Measurements from ENCODE around the gene CAMK2N2. TPM values are rescaled to one million over a fixed set of nuclear protein-coding genes. Genes with fewer than 3 reads are reported as not detected.

The CAMK2N2 gene
- total and polyA plus RNA-seq, 2 experiments from 2014 or later = 0.27 TPM; not detected in 1

- peak overlapping the region; percentile 14 for H3K4me3 ChIP-seq
- H3K4me1 ChIP-seq (ENCODE audit: low read depth) = no peaks in the 10 kb centered on the region
- DNase-seq (ENCODE audit: low read depth in 1 of 2, low spot score in 1 of 2) = peak in 1 of 2 donors; percentile 13
- no peaks in the 10 kb centered on the region for H3K36me3 ChIP-seq
- TF ChIP-seq CTCF (IDR thresholded peaks at IDR 0.05; ENCODE audit: low read depth, low read length) = no peak
- H3K27ac ChIP-seq = no peak overlapping the region
- H3K27me3 ChIP-seq = peaks cover 92% of the 10 kb centered on the region
- H3K9me3 ChIP-seq (ENCODE audit: low read depth) = no peaks in the 10 kb centered on the region
Measured at GRCh38 chr3:184230603-184231528, 30.5 kb downstream of the CAMK2N2 start.

- no peak for TF ChIP-seq CTCF (IDR thresholded peaks at IDR 0.05; ENCODE audit: low read depth, low read length)
- H3K27me3 ChIP-seq = peaks cover 97% of the 10 kb centered on the region
- DNase-seq (ENCODE audit: low read depth in 1 of 2, low spot score in 1 of 2) = peak in 1 of 2 donors; percentile 20
- H3K36me3 ChIP-seq = no peaks in the 10 kb centered on the region
- no peaks in the 10 kb centered on the region for H3K9me3 ChIP-seq (ENCODE audit: low read depth)
- H3K4me1 ChIP-seq (ENCODE audit: low read depth) = no peaks in the 10 kb centered on the region
- peak overlapping the region; percentile 37 for H3K4me3 ChIP-seq
- no peak overlapping the region for H3K27ac ChIP-seq
Measured at GRCh38 chr3:184230081-184230602, 31.2 kb downstream of the CAMK2N2 start.

GRCh38 chr3:184229394-184230080 lies 31.8 kb downstream of the CAMK2N2 start, which contains the start of gene VWA5B2:
Gene VWA5B2, plus strand, starts transcription at chr3:184229585. Its CDS starts 944 bp downstream, at chr3:184230529.
- peak; percentile 32 to 83 for DNase-seq (ENCODE audit: low read depth in 1 of 2, low spot score in 1 of 2)
- no peaks in the 10 kb centered on the region for H3K4me1 ChIP-seq (ENCODE audit: low read depth)
- H3K9me3 ChIP-seq (ENCODE audit: low read depth) = no peaks in the 10 kb centered on the region
- H3K27me3 ChIP-seq = peaks cover 97% of the 10 kb centered on the region
- H3K4me3 ChIP-seq = peak within 1 kb of the TSS; percentile 37
- TF ChIP-seq CTCF (IDR thresholded peaks at IDR 0.05; ENCODE audit: low read depth, low read length) = no peak
- H3K36me3 ChIP-seq = no peaks in the 10 kb centered on the region
- no peak within 1 kb of the TSS for H3K27ac ChIP-seq

GRCh38 chr3:184228376-184229137 lies 32.8 kb downstream of the CAMK2N2 start:
- H3K27me3 ChIP-seq = peaks cover 95% of the 10 kb centered on the region
- H3K9me3 ChIP-seq (ENCODE audit: low read depth) = no peaks in the 10 kb centered on the region
- H3K27ac ChIP-seq = no peak overlapping the region
- H3K4me3 ChIP-seq = peak overlapping the region; percentile 37
- no peaks in the 10 kb centered on the region for H3K36me3 ChIP-seq
- no peak for TF ChIP-seq CTCF (IDR thresholded peaks at IDR 0.05; ENCODE audit: low read depth, low read length)
- no peak for DNase-seq (ENCODE audit: low read depth in 1 of 2, low spot score in 1 of 2)
- H3K4me1 ChIP-seq (ENCODE audit: low read depth) = no peaks in the 10 kb centered on the region

- Histone ChIP-seq H3K9me3 (ENCODE audit: low read depth) (no peaks in the 10 kb centered on the region), H3K4me1 (ENCODE audit: low read depth) (no peaks in the 10 kb centered on the region), H3K4me3 (no peak overlapping the region), H3K36me3 (no peaks in the 10 kb centered on the region), H3K27ac (no peak overlapping the region), H3K27me3 (peaks cover 85% of the 10 kb centered on the region)
- peak; percentile 80 for TF ChIP-seq CTCF (IDR thresholded peaks at IDR 0.05; ENCODE audit: low read depth, low read length)
- peak; percentile 32 to 37 for DNase-seq (ENCODE audit: low read depth in 1 of 2, low spot score in 1 of 2)
Measured at GRCh38 chr3:184227481-184227935, 33.8 kb downstream of the CAMK2N2 start.
